Measurements from ENCODE around the gene CNOT6. TPM values are rescaled to one million over a fixed set of nuclear protein-coding genes. Genes with fewer than 3 reads are reported as not detected.

CNOT6 gene
- total and polyA plus RNA-seq, 4 donors, result 1.4 to 25.0 (median 4.2) TPM

GRCh38 chr5:180609386-180609785 lies 115.2 kb downstream of the CNOT6 start:
- H3K4me3 ChIP-seq (ENCODE audit: low read depth in 1 of 3, low read length in 3 of 3), result no peak overlapping the region
- 85% methylated on average over 15 of the region's 15 CpGs for WGBS
- no peaks in the 10 kb centered on the region for H3K4me1 ChIP-seq (ENCODE audit: control insufficient read depth in 4 of 4, insufficient read depth in 4 of 4, low read length in 3 of 4)
- DNase-seq (ENCODE audit: low spot score), result no peak
- H3K27ac ChIP-seq (ENCODE audit: low read depth in 1 of 2, low read length in 2 of 2), result no peak overlapping the region
- TF ChIP-seq EGR1 (IDR thresholded peaks at IDR 0.05; ENCODE audit: low read depth in 2 of 2) (no peak), TAF1 (conservative IDR thresholded peaks at IDR 0.05) (no peak), GABPA (IDR thresholded peaks at IDR 0.05 in 1 of 2, conservative IDR thresholded peaks at IDR 0.05 in 1 of 2) (no peak), MAX (IDR thresholded peaks at IDR 0.05) (no peak)
- no peaks in the 10 kb centered on the region for H3K27me3 ChIP-seq (ENCODE audit: control insufficient read depth in 4 of 4, insufficient read depth in 4 of 4, low read length in 3 of 4)
- H3K36me3 ChIP-seq (ENCODE audit: control insufficient read depth in 4 of 4, insufficient read depth in 3 of 4, low read depth in 1 of 4, low read length in 3 of 4), result no peaks in the 10 kb centered on the region
- H3K9ac ChIP-seq (ENCODE audit: low read depth in 1 of 2, low read length in 2 of 2), result no peak overlapping the region
- H3K9me3 ChIP-seq (ENCODE audit: control insufficient read depth in 4 of 4, low read length in 3 of 4), result no peaks in the 10 kb centered on the region

GRCh38 chr5:180609817-180610550 lies 115.8 kb downstream of the CNOT6 start:
- DNase-seq (ENCODE audit: low spot score), result no peak
- Histone ChIP-seq H3K27me3 (ENCODE audit: control insufficient read depth in 4 of 4, insufficient read depth in 4 of 4, low read length in 3 of 4) (no peaks in the 10 kb centered on the region), H3K4me1 (ENCODE audit: control insufficient read depth in 4 of 4, insufficient read depth in 4 of 4, low read length in 3 of 4) (no peaks in the 10 kb centered on the region), H3K4me3 (ENCODE audit: low read depth in 1 of 3, low read length in 3 of 3) (no peak overlapping the region), H3K27ac (ENCODE audit: low read depth in 1 of 2, low read length in 2 of 2) (no peak overlapping the region), H3K36me3 (ENCODE audit: control insufficient read depth in 4 of 4, insufficient read depth in 3 of 4, low read depth in 1 of 4, low read length in 3 of 4) (no peaks in the 10 kb centered on the region), H3K9ac (ENCODE audit: low read depth in 1 of 2, low read length in 2 of 2) (no peak overlapping the region), H3K9me3 (ENCODE audit: control insufficient read depth in 4 of 4, low read length in 3 of 4) (no peaks in the 10 kb centered on the region)
- 77% methylated on average over 23 of the region's 23 CpGs for WGBS
- TF ChIP-seq EGR1 (IDR thresholded peaks at IDR 0.05; ENCODE audit: low read depth in 2 of 2), result no peak

- no peak overlapping the region for H3K9ac ChIP-seq (ENCODE audit: low read depth in 1 of 2, low read length in 2 of 2)
- TF ChIP-seq FOXA1 (IDR thresholded peaks at IDR 0.05), result no peak
- no peak for TF ChIP-seq MAX (IDR thresholded peaks at IDR 0.05)
- TF ChIP-seq JUND (IDR thresholded peaks at IDR 0.05), result no peak
- TF ChIP-seq YY1 (IDR thresholded peaks at IDR 0.05), result no peak
- TF ChIP-seq EGR1 (IDR thresholded peaks at IDR 0.05; ENCODE audit: low read depth in 2 of 2), result no peak
- TF ChIP-seq FOXA2 (IDR thresholded peaks at IDR 0.05), result no peak
- TF ChIP-seq TAF1 (conservative IDR thresholded peaks at IDR 0.05), result no peak
- TF ChIP-seq RAD21 (IDR thresholded peaks at IDR 0.05), result no peak
- no peak for TF ChIP-seq REST (IDR thresholded peaks at IDR 0.05)
- no peak for TF ChIP-seq RXRA (IDR thresholded peaks at IDR 0.05)
- no peak for TF ChIP-seq ATF3 (IDR thresholded peaks at IDR 0.05)
- no peak for TF ChIP-seq SP1 (IDR thresholded peaks at IDR 0.05)
- no peak for TF ChIP-seq HNF4A (conservative IDR thresholded peaks at IDR 0.05)
- TF ChIP-seq ZBTB33 (IDR thresholded peaks at IDR 0.05), result no peak
- no peak for TF ChIP-seq HNF4G (IDR thresholded peaks at IDR 0.05)
- 78% methylated on average over 30 of the region's 30 CpGs for WGBS
- no peaks in the 10 kb centered on the region for H3K4me1 ChIP-seq (ENCODE audit: control insufficient read depth in 4 of 4, insufficient read depth in 4 of 4, low read length in 3 of 4)
- no peaks in the 10 kb centered on the region for H3K27me3 ChIP-seq (ENCODE audit: control insufficient read depth in 4 of 4, insufficient read depth in 4 of 4, low read length in 3 of 4)
- H3K27ac ChIP-seq (ENCODE audit: low read depth in 1 of 2, low read length in 2 of 2), result no peak overlapping the region
- no peak for DNase-seq (ENCODE audit: low spot score)
- no peaks in the 10 kb centered on the region for H3K36me3 ChIP-seq (ENCODE audit: control insufficient read depth in 4 of 4, insufficient read depth in 3 of 4, low read depth in 1 of 4, low read length in 3 of 4)
- H3K4me3 ChIP-seq (ENCODE audit: low read depth in 1 of 3, low read length in 3 of 3), result no peak overlapping the region
- H3K9me3 ChIP-seq (ENCODE audit: control insufficient read depth in 4 of 4, low read length in 3 of 4), result no peaks in the 10 kb centered on the region
Measured at GRCh38 chr5:180611140-180611850, 117.1 kb downstream of the CNOT6 start.
